Keratinocyte (primary cell): ENCODE measurements around the gene NOX5.

ENCODE experiments used
- CTCF ChIP-seq, 3 experiments: IDR thresholded peaks in 1 of 3; conservative IDR thresholded peaks in 1 of 3; optimal IDR thresholded peaks in 1 of 3; 2 replicates in 2 of 3; 3 replicates in 1 of 3; pipeline versions ENCODE3 to v1.5.1; 2011; ENCODE audit warnings: low read length in 3 of 3, mild to moderate bottlenecking in 3 of 3, moderate library complexity in 2 of 3, control low read depth in 1 of 3, inconsistent platforms in 1 of 3; ENCODE audit not compliant: insufficient read depth in 2 of 3; ENCODE audit errors: extremely low read depth in 1 of 3
- EZH2 ChIP-seq: IDR thresholded peaks from one replicate; pipeline ENCODE4 v1.6.1; 2012; ENCODE audit warnings: inconsistent platforms, mild to moderate bottlenecking, low read length, moderate library complexity

- TF ChIP-seq CTCF (optimal IDR thresholded peaks at IDR 0.05 in 1 of 3, IDR thresholded peaks at IDR 0.05 in 1 of 3, conservative IDR thresholded peaks at IDR 0.05 in 1 of 3; ENCODE audit: extremely low read depth in 1 of 3, insufficient read depth in 2 of 3, low read length in 3 of 3) (no peak), EZH2 (no peak)
These were observed 84.3 kb downstream of the NOX5 start for GRCh38 chr15:69098771-69099170.
